Astrocyte of the cerebellum (primary cell): ENCODE results near the gene MEMO1.
A peak's percentile ranks its signal among the peaks of the same experiment; 100 is the strongest.
"Not testable (repeated sequence)": the region's sequence is repeated elsewhere in the genome, so short reads cannot be mapped to it uniquely, and the experiment has no call there.

Experiments
- DNase-seq: peaks from one replicate; pipeline ENCODE4 v3.0.0-alpha.2; 2011; ENCODE audit warnings: low read depth
- H3K4me3 ChIP-seq: 2 replicates; pipeline ENCODE4 v1.5.1; 2011; ENCODE audit warnings: mild to moderate bottlenecking, low read depth, low read length, moderate library complexity
- CTCF ChIP-seq: IDR thresholded peaks from 2 replicates; pipeline ENCODE4 v1.5.1; 2012; ENCODE audit warnings: low read length, low read depth, moderate library complexity, mild to moderate bottlenecking; ENCODE audit errors: missing control alignments
- in situ Hi-C: cut with HindIII; loops from 2 replicates; pipeline ENCODE4 v1.10.0; 2017; ENCODE audit warnings: low sequenced_read_pairs

The MEMO1 gene

GRCh38 chr2:32010670-32011484 is at the start of gene MEMO1:
Gene MEMO1, minus strand, starts transcription at chr2:32011008. Its CDS starts 761 bp downstream, at chr2:32010247.
- peak within 1 kb of the TSS; percentile 89 for H3K4me3 ChIP-seq
- in situ Hi-C loops = no loop called here
- DNase-seq = peak; percentile 84
- no peak for TF ChIP-seq CTCF

- TF ChIP-seq CTCF = no peak
- no peak for DNase-seq
- in situ Hi-C loops = no loop called here
Observed at GRCh38 chr2:32060266-32060665, 49.5 kb upstream of the MEMO1 start.

GRCh38 chr2:32058130-32058529 is 47.3 kb upstream of the MEMO1 start:
- DNase-seq = no peak

More at GRCh38 chr2:32060266-32060665, 49.5 kb upstream of the MEMO1 start:
- no peak overlapping the region for H3K4me3 ChIP-seq

GRCh38 chr2:32054583-32054982 is 43.8 kb upstream of the MEMO1 start:
- in situ Hi-C loops, H3K4me3 ChIP-seq, DNase-seq: not testable (repeated sequence)

More at GRCh38 chr2:32058130-32058529, 47.3 kb upstream of the MEMO1 start:
- TF ChIP-seq CTCF = no peak
- H3K4me3 ChIP-seq = no peak overlapping the region
- in situ Hi-C loops = no loop called here

- in situ Hi-C loops = no loop called here
- no peak for TF ChIP-seq CTCF
- H3K4me3 ChIP-seq = no peak overlapping the region
- DNase-seq = no peak
Observed at GRCh38 chr2:32051836-32052439, 41.1 kb upstream of the MEMO1 start.

GRCh38 chr2:32043561-32043960 is 32.8 kb upstream of the MEMO1 start:
- DNase-seq = no peak
- TF ChIP-seq CTCF = no peak
- in situ Hi-C loops = no loop called here
- H3K4me3 ChIP-seq = no peak overlapping the region
